RCC 7860 (cell line): ENCODE results near the gene RPL7A.
"Not testable (repeated sequence)": the region's sequence is repeated elsewhere in the genome, so short reads cannot be mapped to it uniquely, and the experiment has no call there.

Experiments
- DNase-seq: peaks from one replicate; pipeline ENCODE4 v3.0.0-alpha.2; 2015; ENCODE audit warnings: low spot score
- FAIRE-seq: peaks from 2 replicates; lab custom pipeline; 2012; peaks lifted over from hg19 to GRCh38; lab: Jason Lieb, UNC

The RPL7A gene

GRCh38 chr9:133366435-133366834 lies 18.4 kb downstream of the RPL7A start:
- FAIRE-seq (no peak), DNase-seq (no peak)

- no peak for FAIRE-seq
- DNase-seq: no peak
Measured at GRCh38 chr9:133367221-133367620, 19.2 kb downstream of the RPL7A start.

GRCh38 chr9:133367778-133368177 lies 19.8 kb downstream of the RPL7A start:
- no peak for DNase-seq

GRCh38 chr9:133368249-133368881 lies 20.3 kb downstream of the RPL7A start:
- FAIRE-seq: no peak
- DNase-seq: no peak

More at GRCh38 chr9:133367778-133368177, 19.8 kb downstream of the RPL7A start:
- FAIRE-seq: no peak

- FAIRE-seq: no peak
- no peak for DNase-seq
Measured at GRCh38 chr9:133369422-133369821, 21.4 kb downstream of the RPL7A start.

- DNase-seq: no peak
- FAIRE-seq: no peak
Measured at GRCh38 chr9:133369933-133370332, 21.9 kb downstream of the RPL7A start.

- no peak for FAIRE-seq
- DNase-seq: no peak
Measured at GRCh38 chr9:133370685-133371084, 22.7 kb downstream of the RPL7A start.

GRCh38 chr9:133371261-133371711 lies 23.3 kb downstream of the RPL7A start:
- DNase-seq: no peak

GRCh38 chr9:133372144-133372543 lies 24.1 kb downstream of the RPL7A start:
- no peak for FAIRE-seq

More at GRCh38 chr9:133371261-133371711, 23.3 kb downstream of the RPL7A start:
- FAIRE-seq: no peak

GRCh38 chr9:133374612-133375115 lies 26.6 kb downstream of the RPL7A start:
- FAIRE-seq: peak; percentile 23
- DNase-seq: peak; percentile 40

More at GRCh38 chr9:133372144-133372543, 24.1 kb downstream of the RPL7A start:
- no peak for DNase-seq

GRCh38 chr9:133375116-133375723 lies 27.2 kb downstream of the RPL7A start:
- FAIRE-seq: no peak

GRCh38 chr9:133375724-133376654 lies 28.0 kb downstream of the RPL7A start, which contains the start of the genes STKLD1 and SURF4:
STKLD1 (plus strand) TSS chr9:133376366; CDS start chr9:133376474, 108 bp downstream.
SURF4 (minus strand) TSS chr9:133376060; CDS start chr9:133375969, 91 bp downstream.
- FAIRE-seq (no peak), DNase-seq (peak; percentile 86)

More at GRCh38 chr9:133375116-133375723, 27.2 kb downstream of the RPL7A start:
- peak; percentile 25 for DNase-seq

GRCh38 chr9:133377280-133377679 lies 29.3 kb downstream of the RPL7A start:
- DNase-seq: not testable (repeated sequence)

GRCh38 chr9:133377721-133378216 lies 29.8 kb downstream of the RPL7A start:
- DNase-seq: no peak
- no peak for FAIRE-seq

More at GRCh38 chr9:133377280-133377679, 29.3 kb downstream of the RPL7A start:
- not testable (repeated sequence) for FAIRE-seq

GRCh38 chr9:133378408-133378962 lies 30.5 kb downstream of the RPL7A start:
- FAIRE-seq: no peak
- DNase-seq: no peak

GRCh38 chr9:133379153-133380086 lies 31.4 kb downstream of the RPL7A start:
- DNase-seq (no peak), FAIRE-seq (no peak)

GRCh38 chr9:133380734-133381133 lies 32.7 kb downstream of the RPL7A start:
- no peak for FAIRE-seq
- no peak for DNase-seq

- DNase-seq (no peak), FAIRE-seq (no peak)
Measured at GRCh38 chr9:133382507-133383141, 34.6 kb downstream of the RPL7A start.

- no peak for FAIRE-seq
- no peak for DNase-seq
Measured at GRCh38 chr9:133383438-133383837, 35.4 kb downstream of the RPL7A start.
